AG04449 (cell line): ENCODE data around the gene HHIPL2.

ENCODE experiments used
- CTCF ChIA-PET: fragments of 350-600 bp; formaldehyde crosslinking; extraction: SDS; loops from one replicate; lab custom pipeline; 2021; ENCODE audit warnings: antibody characterized with exemption; lab: Yijun Ruan, JAX
- POLR2A ChIA-PET: fragments of 400-600, 350-600 bp; formaldehyde crosslinking; extraction: SDS; loops from one replicate; lab custom pipeline; 2020; ENCODE audit warnings: antibody characterized with exemption, inconsistent platforms; lab: Yijun Ruan, JAX
- DNase-seq: peaks from one replicate; pipeline ENCODE4 v3.0.0-alpha.2; 2010; ENCODE audit warnings: low read depth, low spot score
- H3K4me3 ChIP-seq: 2 replicates; pipeline ENCODE4 v1.5.1; 2011; ENCODE audit warnings: low read depth, mild to moderate bottlenecking, control low read depth, low read length
- CTCF ChIP-seq: IDR thresholded peaks from one replicate; pipeline ENCODE4 v1.5.1; 2011; ENCODE audit warnings: mild to moderate bottlenecking, moderate library complexity, low read length, control low read depth, inconsistent platforms; ENCODE audit not compliant: insufficient read depth; ENCODE audit errors: missing control alignments

HHIPL2 gene

GRCh38 chr1:222588135-222588534, 40.2 kb upstream of the HHIPL2 start:
- POLR2A ChIA-PET: no interaction called here
- no peak overlapping the region for H3K4me3 ChIP-seq
- no peak for DNase-seq
- no peak for TF ChIP-seq CTCF
- CTCF ChIA-PET: no interaction called here

GRCh38 chr1:222586842-222587241, 38.9 kb upstream of the HHIPL2 start:
- TF ChIP-seq CTCF: no peak
- no peak overlapping the region for H3K4me3 ChIP-seq
- no peak for DNase-seq
- CTCF ChIA-PET: no interaction called here
- POLR2A ChIA-PET: no interaction called here

GRCh38 chr1:222583079-222583478, 35.2 kb upstream of the HHIPL2 start:
- CTCF ChIA-PET: no interaction called here
- no peak for TF ChIP-seq CTCF
- no peak overlapping the region for H3K4me3 ChIP-seq
- DNase-seq: no peak
- POLR2A ChIA-PET: no interaction called here

GRCh38 chr1:222582099-222582774, 34.3 kb upstream of the HHIPL2 start:
- ChIA-PET CTCF (interaction anchor here (1.4 kb wide), 1 partner anchor 8 kb away, joined by 4 read pairs; the partner anchor contains the start of gene TAF1A), POLR2A (interaction anchor here (0.7 kb wide), 1 partner anchor 77 kb away, joined by 3 read pairs; no protein-coding TSS in a partner anchor)
- no peak for DNase-seq
- no peak for TF ChIP-seq CTCF
- H3K4me3 ChIP-seq: no peak overlapping the region

- ChIA-PET POLR2A (no interaction called here), CTCF (interaction anchor here (0.7 to 1.9 kb wide), 2 partner anchors 13 to 114 kb away, joined by 3 to 4 read pairs; no protein-coding TSS in a partner anchor)
- DNase-seq: no peak
- no peak overlapping the region for H3K4me3 ChIP-seq
- no peak for TF ChIP-seq CTCF
Measured at GRCh38 chr1:222579316-222579715, 31.4 kb upstream of the HHIPL2 start.

- no peak for DNase-seq
- ChIA-PET CTCF (no interaction called here), POLR2A (interaction anchor here (0.9 kb wide), 1 partner anchor 23 kb away, joined by 3 read pairs; the partner anchor contains the start of gene HHIPL2)
- TF ChIP-seq CTCF: no peak
- no peak overlapping the region for H3K4me3 ChIP-seq
Measured at GRCh38 chr1:222570837-222571236, 22.9 kb upstream of the HHIPL2 start.
